ENCODE data around the gene MACROD2. TPM values are rescaled to one million over a fixed set of nuclear protein-coding genes. Genes with fewer than 3 reads are reported as not detected.

The MACROD2 gene
- total RNA-seq, 1 experiment from 2014 or later, result 1.6 TPM

DNA sequence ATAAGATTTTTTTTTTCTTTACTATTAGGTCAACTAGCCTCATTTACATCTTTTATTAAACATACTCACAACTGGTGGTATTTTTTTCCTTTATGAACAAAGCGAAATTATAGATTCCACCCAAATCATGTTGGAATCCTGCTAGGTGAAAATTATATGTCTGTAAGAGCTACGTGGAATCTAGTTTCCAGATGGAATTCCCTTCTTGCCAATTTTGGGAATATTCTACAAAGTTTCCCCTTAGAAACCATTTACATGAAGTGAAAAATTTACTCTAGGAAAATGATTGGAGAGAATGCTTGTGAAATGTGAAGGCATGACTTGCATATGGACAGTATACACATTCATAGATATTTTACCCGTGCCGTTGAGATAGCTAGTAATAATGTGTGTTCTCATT lies 1466.6 kb downstream of the MACROD2 start:
- Histone ChIP-seq H3K4ac (ENCODE audit: low read depth, low read length) (no peak overlapping the region), H4K5ac (ENCODE audit: insufficient read length, low read depth, low read length) (no peak overlapping the region), H3K23ac (ENCODE audit: insufficient read length, low read depth, low read length) (no peak overlapping the region), H4K20me1 (ENCODE audit: control insufficient read depth, insufficient read depth, insufficient read length) (no peaks in the 10 kb centered on the region), H3K79me2 (ENCODE audit: insufficient read depth, low read length) (no peaks in the 10 kb centered on the region), H2BK120ac (ENCODE audit: low read depth, low read length, poor library complexity, severe bottlenecking) (no peak overlapping the region), H4K8ac (replicated peaks; ENCODE audit: insufficient read length, low read depth, low read length) (no peak overlapping the region), H3K14ac (ENCODE audit: insufficient read depth, low read length) (no peak overlapping the region), H4K91ac (ENCODE audit: insufficient read length, low read depth, low read length) (no peak overlapping the region), H2BK20ac (ENCODE audit: low read depth, low read length, poor library complexity, severe bottlenecking) (no peak overlapping the region), H3K9ac (ENCODE audit: extremely low read depth, insufficient read length, low read length) (no peak overlapping the region), H3T11ph (ENCODE audit: low read length) (no peak overlapping the region), H3K4me1 (ENCODE audit: insufficient read depth, low read length) (no peaks in the 10 kb centered on the region), H3K27me3 (ENCODE audit: insufficient read depth, low read length) (no peaks in the 10 kb centered on the region), H3K23me2 (ENCODE audit: insufficient read length, low read depth, low read length, poor library complexity, severe bottlenecking) (no peaks in the 10 kb centered on the region), H2AFZ (ENCODE audit: low read length) (no peak overlapping the region), H2BK15ac (ENCODE audit: low read depth, low read length) (no peak overlapping the region), H2AK5ac (ENCODE audit: insufficient read length, low read length) (no peak overlapping the region), H3K4me2 (ENCODE audit: insufficient read depth, insufficient read length, low read length) (no peak overlapping the region), H3K9me3 (ENCODE audit: control insufficient read depth, low read depth, low read length) (no peaks in the 10 kb centered on the region), H3K79me1 (ENCODE audit: insufficient read depth, low read depth, low read length, poor library complexity, severe bottlenecking) (no peaks in the 10 kb centered on the region), H3K18ac (ENCODE audit: insufficient read length, low read depth, low read length) (no peak overlapping the region), H3K56ac (ENCODE audit: insufficient read length, low read depth, low read length) (no peak overlapping the region), H2BK5ac (ENCODE audit: insufficient read length, low read length) (no peak overlapping the region), H3K27ac (ENCODE audit: insufficient read length, low read depth, low read length) (no peak overlapping the region), H2BK12ac (ENCODE audit: insufficient read length, low read depth, low read length) (no peak overlapping the region)
- no peaks in the 10 kb centered on the region for H3K4me1 Mint-ChIP-seq
- DNase-seq, result no peak
- no peak overlapping the region for H3K27ac Mint-ChIP-seq
- whole genome bisulfite sequencing (ENCODE audit: extremely low coverage, insufficient read length, low lambda C conversion rate), result no CpG with 5 or more reads among the region's 4 CpGs
- TF ChIP-seq CTCF (conservative IDR thresholded peaks at IDR 0.05), result no peak
- H3K27me3 Mint-ChIP-seq (ENCODE audit: low read depth), result no peaks in the 10 kb centered on the region
- no peak overlapping the region for H3K4me3 Mint-ChIP-seq
- H3K9me3 Mint-ChIP-seq, result no peaks in the 10 kb centered on the region; a peak in 1 of 5 replicates
- H3K36me3 Mint-ChIP-seq (ENCODE audit: insufficient read depth in 1 of 3, low read depth in 3 of 3), result no peaks in the 10 kb centered on the region; a peak in 1 of 7 replicates

Data from H9 (cell line).